Measurements from ENCODE around the gene CCDC57.

DNA sequence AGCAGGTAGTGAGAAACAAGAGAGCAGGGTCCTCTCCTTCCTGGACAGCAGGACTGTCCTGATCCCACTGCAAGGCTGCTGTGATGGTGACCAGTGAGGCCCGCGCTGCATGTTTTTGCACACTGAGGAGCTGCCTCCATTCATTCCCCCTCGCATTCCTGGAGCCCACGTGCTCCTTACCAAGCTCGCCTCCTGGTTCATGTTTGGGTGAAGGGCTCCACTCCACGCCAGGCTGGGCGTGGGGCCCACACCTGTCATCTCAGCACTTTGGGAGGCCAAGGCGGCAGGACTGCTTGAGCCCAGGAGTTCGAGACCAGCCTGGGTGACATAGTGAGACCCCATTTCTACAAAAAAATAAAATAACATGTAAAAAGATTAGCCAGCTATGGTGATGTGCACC lies 99.2 kb downstream of the CCDC57 start:
- TF ChIP-seq, protein P1, sequence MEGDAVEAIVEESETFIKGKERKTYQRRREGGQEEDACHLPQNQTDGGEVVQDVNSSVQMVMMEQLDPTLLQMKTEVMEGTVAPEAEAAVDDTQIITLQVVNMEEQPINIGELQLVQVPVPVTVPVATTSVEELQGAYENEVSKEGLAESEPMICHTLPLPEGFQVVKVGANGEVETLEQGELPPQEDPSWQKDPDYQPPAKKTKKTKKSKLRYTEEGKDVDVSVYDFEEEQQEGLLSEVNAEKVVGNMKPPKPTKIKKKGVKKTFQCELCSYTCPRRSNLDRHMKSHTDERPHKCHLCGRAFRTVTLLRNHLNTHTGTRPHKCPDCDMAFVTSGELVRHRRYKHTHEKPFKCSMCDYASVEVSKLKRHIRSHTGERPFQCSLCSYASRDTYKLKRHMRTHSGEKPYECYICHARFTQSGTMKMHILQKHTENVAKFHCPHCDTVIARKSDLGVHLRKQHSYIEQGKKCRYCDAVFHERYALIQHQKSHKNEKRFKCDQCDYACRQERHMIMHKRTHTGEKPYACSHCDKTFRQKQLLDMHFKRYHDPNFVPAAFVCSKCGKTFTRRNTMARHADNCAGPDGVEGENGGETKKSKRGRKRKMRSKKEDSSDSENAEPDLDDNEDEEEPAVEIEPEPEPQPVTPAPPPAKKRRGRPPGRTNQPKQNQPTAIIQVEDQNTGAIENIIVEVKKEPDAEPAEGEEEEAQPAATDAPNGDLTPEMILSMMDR (optimal IDR thresholded peaks at IDR 0.05 in 1 of 3, IDR thresholded peaks at IDR 0.05 in 1 of 3, conservative IDR thresholded peaks at IDR 0.05 in 1 of 3; ENCODE audit: extremely low read depth in 1 of 3, insufficient read depth in 2 of 3, low read length in 3 of 3), result no peak
- TF ChIP-seq EZH2 (IDR thresholded peaks at IDR 0.05; ENCODE audit: low read length), result no peak

Measured in keratinocyte (primary cell).